Esophagus squamous epithelium (tissue), 4 donors: Measurements from ENCODE around the gene PTP4A1.

Experiments
- POLR2A ChIP-seq, 4 donors: fragments of 450-650 bp; IDR thresholded peaks; one replicate each; pipeline ENCODE4 v1.6.1; 2017; ENCODE audit warnings: antibody characterized with exemption in 4 of 4, mild to moderate bottlenecking in 4 of 4, moderate library complexity in 3 of 4
- TF ChIP-seq, protein P1 (sequence below), 6 experiments: fragments of 450-650 bp in 4 of 6; fragments of 200-600 bp in 2 of 6; sonication (generic) in 2 of 6; IDR thresholded peaks; one replicate each; pipeline ENCODE4 v1.5.1; 2016 to 2019; ENCODE audit warnings: antibody characterized with exemption in 6 of 6, mild to moderate bottlenecking in 4 of 6, moderate library complexity in 4 of 6

DNA sequence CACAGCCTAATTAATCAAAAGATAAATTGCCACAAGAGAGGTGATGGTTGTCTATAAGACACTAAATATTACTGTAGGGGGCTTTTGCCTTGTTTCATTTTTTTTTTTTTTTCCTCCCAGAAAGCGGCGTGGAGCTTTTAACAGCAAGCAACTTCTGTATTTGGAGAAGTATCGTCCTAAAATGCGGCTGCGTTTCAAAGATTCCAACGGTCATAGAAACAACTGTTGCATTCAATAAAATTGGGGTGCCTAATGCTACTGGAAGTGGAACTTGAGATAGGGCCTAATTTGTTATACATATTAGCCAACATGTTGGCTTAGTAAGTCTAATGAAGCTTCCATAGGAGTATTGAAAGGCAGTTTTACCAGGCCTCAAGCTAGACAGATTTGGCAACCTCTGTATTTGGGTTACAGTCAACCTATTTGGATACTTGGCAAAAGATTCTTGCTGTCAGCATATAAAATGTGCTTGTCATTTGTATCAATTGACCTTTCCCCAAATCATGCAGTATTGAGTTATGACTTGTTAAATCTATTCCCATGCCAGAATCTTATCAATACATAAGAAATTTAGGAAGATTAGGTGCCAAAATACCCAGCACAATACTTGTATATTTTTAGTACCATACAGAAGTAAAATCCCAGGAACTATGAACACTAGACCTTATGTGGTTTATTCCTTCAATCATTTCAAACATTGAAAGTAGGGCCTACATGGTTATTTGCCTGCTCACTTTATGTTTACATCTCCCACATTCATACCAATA, 7.8 kb downstream of the PTP4A1 start:
- TF ChIP-seq, protein P1, sequence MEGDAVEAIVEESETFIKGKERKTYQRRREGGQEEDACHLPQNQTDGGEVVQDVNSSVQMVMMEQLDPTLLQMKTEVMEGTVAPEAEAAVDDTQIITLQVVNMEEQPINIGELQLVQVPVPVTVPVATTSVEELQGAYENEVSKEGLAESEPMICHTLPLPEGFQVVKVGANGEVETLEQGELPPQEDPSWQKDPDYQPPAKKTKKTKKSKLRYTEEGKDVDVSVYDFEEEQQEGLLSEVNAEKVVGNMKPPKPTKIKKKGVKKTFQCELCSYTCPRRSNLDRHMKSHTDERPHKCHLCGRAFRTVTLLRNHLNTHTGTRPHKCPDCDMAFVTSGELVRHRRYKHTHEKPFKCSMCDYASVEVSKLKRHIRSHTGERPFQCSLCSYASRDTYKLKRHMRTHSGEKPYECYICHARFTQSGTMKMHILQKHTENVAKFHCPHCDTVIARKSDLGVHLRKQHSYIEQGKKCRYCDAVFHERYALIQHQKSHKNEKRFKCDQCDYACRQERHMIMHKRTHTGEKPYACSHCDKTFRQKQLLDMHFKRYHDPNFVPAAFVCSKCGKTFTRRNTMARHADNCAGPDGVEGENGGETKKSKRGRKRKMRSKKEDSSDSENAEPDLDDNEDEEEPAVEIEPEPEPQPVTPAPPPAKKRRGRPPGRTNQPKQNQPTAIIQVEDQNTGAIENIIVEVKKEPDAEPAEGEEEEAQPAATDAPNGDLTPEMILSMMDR (IDR thresholded peaks at IDR 0.05), result no peak
- TF ChIP-seq POLR2A (IDR thresholded peaks at IDR 0.05), result no peak
